GM10266 (cell line): Measurements from ENCODE around the gene SYNE1.

Experiments used
- DNase-seq: peaks from one replicate; pipeline ENCODE4 v3.0.0; 2012; ENCODE audit errors: extremely low spot score
- TF ChIP-seq, protein P1 (sequence below): IDR thresholded peaks from 2 replicates; pipeline ENCODE4 v1.5.1; 2012; ENCODE audit warnings: mild to moderate bottlenecking, low read depth; ENCODE audit not compliant: control insufficient read depth, insufficient read depth; ENCODE audit errors: missing control alignments

The SYNE1 gene

DNA sequence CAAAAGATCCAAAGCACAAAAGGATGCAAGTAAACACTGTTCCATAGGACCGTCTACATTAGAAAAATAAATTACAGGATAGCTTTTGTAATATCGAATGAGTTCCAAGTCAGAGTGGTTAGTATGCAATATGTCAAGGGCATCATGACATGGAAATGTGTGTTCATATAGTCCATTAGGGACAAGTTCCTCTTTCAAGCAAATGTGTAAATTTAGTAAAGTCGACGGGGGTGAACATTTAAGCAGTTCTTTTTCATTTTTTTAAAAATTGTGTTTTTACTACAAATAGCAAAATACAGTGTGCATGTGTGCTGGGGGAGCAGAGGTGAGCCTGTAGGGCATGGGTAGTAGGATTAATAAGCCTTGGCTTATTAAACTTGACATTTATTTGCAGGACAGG is 470.7 kb downstream of the SYNE1 start:
- TF ChIP-seq, protein P1, sequence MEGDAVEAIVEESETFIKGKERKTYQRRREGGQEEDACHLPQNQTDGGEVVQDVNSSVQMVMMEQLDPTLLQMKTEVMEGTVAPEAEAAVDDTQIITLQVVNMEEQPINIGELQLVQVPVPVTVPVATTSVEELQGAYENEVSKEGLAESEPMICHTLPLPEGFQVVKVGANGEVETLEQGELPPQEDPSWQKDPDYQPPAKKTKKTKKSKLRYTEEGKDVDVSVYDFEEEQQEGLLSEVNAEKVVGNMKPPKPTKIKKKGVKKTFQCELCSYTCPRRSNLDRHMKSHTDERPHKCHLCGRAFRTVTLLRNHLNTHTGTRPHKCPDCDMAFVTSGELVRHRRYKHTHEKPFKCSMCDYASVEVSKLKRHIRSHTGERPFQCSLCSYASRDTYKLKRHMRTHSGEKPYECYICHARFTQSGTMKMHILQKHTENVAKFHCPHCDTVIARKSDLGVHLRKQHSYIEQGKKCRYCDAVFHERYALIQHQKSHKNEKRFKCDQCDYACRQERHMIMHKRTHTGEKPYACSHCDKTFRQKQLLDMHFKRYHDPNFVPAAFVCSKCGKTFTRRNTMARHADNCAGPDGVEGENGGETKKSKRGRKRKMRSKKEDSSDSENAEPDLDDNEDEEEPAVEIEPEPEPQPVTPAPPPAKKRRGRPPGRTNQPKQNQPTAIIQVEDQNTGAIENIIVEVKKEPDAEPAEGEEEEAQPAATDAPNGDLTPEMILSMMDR, result no peak
- no peak for DNase-seq

- TF ChIP-seq, protein P1, result no peak
- no peak for DNase-seq
Observed at GRCh38 chr6:152164957-152165356, 472.2 kb downstream of the SYNE1 start.

- TF ChIP-seq, protein P1, result no peak
Observed at GRCh38 chr6:152161501-152161900, 475.7 kb downstream of the SYNE1 start.

DNA sequence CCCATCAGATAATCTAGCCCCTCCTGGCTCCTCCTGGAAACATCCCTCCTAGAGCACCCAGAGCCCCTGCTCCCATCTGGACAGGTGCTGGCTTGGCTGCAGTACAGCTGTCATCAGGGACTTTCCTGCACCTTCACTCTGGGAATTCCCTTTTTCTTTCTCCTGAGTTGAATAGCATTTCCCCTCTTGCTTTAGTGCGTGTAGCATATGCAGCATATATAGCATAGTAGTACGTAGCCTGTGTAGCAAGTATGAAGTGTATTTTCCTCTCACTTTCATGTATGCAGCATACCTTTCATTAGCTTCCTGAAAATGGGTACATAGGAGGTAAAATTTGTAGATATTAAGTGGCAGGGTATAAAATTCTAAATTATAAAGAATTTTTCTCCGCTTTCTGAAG is 476.8 kb downstream of the SYNE1 start:
- peak; percentile 61 for DNase-seq
- TF ChIP-seq, protein P1, result no peak

More at GRCh38 chr6:152161501-152161900, 475.7 kb downstream of the SYNE1 start:
- DNase-seq, result no peak

DNA sequence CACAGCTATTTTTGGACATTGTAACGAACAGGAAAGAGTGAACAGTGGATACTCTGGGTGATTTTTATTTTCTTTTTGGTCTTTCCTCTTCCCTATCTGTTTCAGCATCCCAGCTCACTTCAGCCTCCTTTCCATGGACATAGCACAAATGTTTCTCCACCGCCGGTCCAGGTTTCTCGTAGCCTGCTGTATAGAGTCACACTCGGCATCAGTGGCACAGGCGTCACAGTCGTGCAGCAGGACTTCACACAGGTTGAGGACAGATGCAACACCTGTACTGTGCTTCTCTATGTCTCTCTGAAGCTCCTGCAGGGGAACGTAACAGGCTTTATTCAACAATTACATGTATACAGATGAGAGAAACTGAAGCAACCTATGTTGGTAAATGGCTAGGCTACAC is 481.4 kb downstream of the SYNE1 start:
- TF ChIP-seq, protein P1, result no peak
- DNase-seq, result no peak

DNA sequence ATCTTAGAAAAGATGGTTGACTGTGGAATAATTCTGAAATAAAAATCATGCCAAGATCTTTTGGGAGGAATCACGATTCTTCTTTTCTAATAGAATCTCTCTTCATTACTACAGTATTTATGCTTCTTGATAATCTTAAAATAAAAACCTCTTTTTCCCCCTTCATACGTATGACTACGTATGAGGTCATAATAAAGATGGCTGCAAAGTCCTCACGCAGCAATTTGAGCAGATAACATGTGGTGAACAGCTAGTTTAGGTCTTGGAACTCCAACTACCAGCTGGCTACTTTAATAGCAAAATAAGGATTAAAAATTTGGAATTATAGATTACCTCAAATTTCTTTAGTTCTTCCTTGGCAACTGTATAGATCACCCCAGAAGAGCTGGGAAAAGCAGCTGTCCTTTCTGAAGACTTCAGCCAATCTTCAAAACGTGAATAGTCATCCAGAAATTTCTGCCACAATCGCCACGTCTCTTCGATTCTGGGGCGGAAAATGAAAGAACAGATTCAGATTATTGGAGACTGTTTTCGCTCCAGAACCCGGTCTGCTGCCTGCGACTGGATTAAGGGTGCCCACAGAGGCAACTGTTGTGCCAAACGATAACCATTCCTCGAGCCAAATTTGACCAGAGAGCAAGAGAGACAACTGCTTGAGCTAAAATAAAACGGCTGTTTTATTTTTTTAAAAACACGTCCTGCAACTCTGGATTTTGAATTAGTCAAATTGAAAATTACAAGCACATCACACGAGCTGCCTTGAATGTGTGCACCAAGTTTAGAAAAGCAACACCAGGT is 482.4 kb downstream of the SYNE1 start:
- TF ChIP-seq, protein P1, result no peak
- no peak for DNase-seq

- DNase-seq, result no peak
- TF ChIP-seq, protein P1, result no peak
Observed at GRCh38 chr6:152151920-152152319, 485.2 kb downstream of the SYNE1 start.
